Upper lobe of left lung (tissue), 6 donors: ENCODE data around the gene ARF6. TPM values are rescaled to one million over a fixed set of nuclear protein-coding genes. Genes with fewer than 3 reads are reported as not detected.

ENCODE experiments used
- ATAC-seq, 2 donors: fragments of 200-7000 bp; cut with Tn5 transposase; one replicate each; pipeline ENCODE4 v1.9.1; 2022; ENCODE audit warnings: mild to moderate bottlenecking in 2 of 2, moderate library complexity in 2 of 2; ENCODE audit not compliant: low FRiP score in 2 of 2
- DNase-seq, 2 donors: peaks; one replicate each; pipeline ENCODE4 v3.0.0-alpha.2; 2019 to 2020
- H3K27ac ChIP-seq, 4 donors: fragments of 200-600 bp; sonication (generic); one replicate each; pipeline ENCODE4 v1.5.1; 2016 to 2019
- H3K27me3 ChIP-seq, 4 donors: fragments of 200-600 bp; sonication (generic); one replicate each; pipeline ENCODE4 v1.5.1; 2017 to 2019
- H3K36me3 ChIP-seq, 4 donors: fragments of 200-600 bp; sonication (generic); one replicate each; pipeline ENCODE4 v1.5.1; 2016 to 2019
- H3K4me1 ChIP-seq, 4 donors: fragments of 200-600 bp; sonication (generic); one replicate each; pipeline ENCODE4 v1.5.1; 2018 to 2019
- H3K4me3 ChIP-seq, 4 donors: fragments of 200-600 bp; sonication (generic); one replicate each; pipeline ENCODE4 v1.5.1; 2017 to 2019; ENCODE audit warnings: mild to moderate bottlenecking in 2 of 4, moderate library complexity in 1 of 4
- H3K9me3 ChIP-seq, 4 donors: fragments of 200-600 bp; sonication (generic); one replicate each; pipeline ENCODE4 v1.5.1; 2018 to 2019
- CTCF ChIP-seq, 6 experiments: fragments of 450-650 bp in 4 of 6; fragments of 200-600 bp in 2 of 6; sonication (generic) in 2 of 6; IDR thresholded peaks; one replicate each; pipeline ENCODE4 v1.5.1; 2016 to 2019; ENCODE audit warnings: antibody characterized with exemption in 6 of 6
- EP300 ChIP-seq, 4 donors: sonication (generic); formaldehyde crosslinking; IDR thresholded peaks; one replicate each; pipeline ENCODE4 v1.5.1; 2017; ENCODE audit warnings: antibody characterized with exemption in 4 of 4, control low read depth in 2 of 4
- POLR2A ChIP-seq, 4 donors: fragments of 450-650 bp; IDR thresholded peaks; one replicate each; pipeline ENCODE4 v1.5.1; 2016 to 2017; ENCODE audit warnings: antibody characterized with exemption in 4 of 4, mild to moderate bottlenecking in 2 of 4
- POLR2AphosphoS5 ChIP-seq, 2 donors: sonication (generic); formaldehyde crosslinking; IDR thresholded peaks; one replicate each; pipeline ENCODE4 v1.5.1; 2017; ENCODE audit warnings: antibody characterized with exemption in 2 of 2
- WGBS, 2 donors: methylation state at CpG; one replicate each; pipeline ENCODE4 v1.1.5; 2017 to 2018; 5-methylcytosine and 5-hydroxymethylcytosine counted together
- total RNA-seq, 6 donors: library from RNA; depleted of rRNA in 4 of 6; stranded (reverse); fragments of >200 nt in 4 of 6; gene quantifications; one replicate each; pipeline versions ENCODE4 v1.1.0 to v1.2.1, GENCODE V29; 2016 to 2021
- donor health status: DM: no; HTN: no; CAD: no; lungs with moderate emphysema.
- donor health status: DM: no; HTN: yes; CAD: no; lungs with severe emphysema.

ARF6 gene
- total RNA-seq, 6 donors from 2014 or later = 21.0 to 81.8 (median 61.0) TPM

GRCh38 chr14:49918706-49919105 lies 25.8 kb downstream of the ARF6 start:
- H3K36me3 ChIP-seq = no peaks in the 10 kb centered on the region
- TF ChIP-seq CTCF (IDR thresholded peaks at IDR 0.05) (no peak), EP300 (IDR thresholded peaks at IDR 0.05) (no peak), POLR2AphosphoS5 (IDR thresholded peaks at IDR 0.05) (no peak), POLR2A (IDR thresholded peaks at IDR 0.05) (no peak)
- ATAC-seq = no peak

GRCh38 chr14:49919825-49920659 lies 27.2 kb downstream of the ARF6 start:
- DNase-seq (no peak), ATAC-seq (no peak)
- Histone ChIP-seq H3K27ac (no peak overlapping the region), H3K9me3 (no peaks in the 10 kb centered on the region), H3K4me3 (no peak overlapping the region), H3K27me3 (no peaks in the 10 kb centered on the region), H3K36me3 (no peaks in the 10 kb centered on the region), H3K4me1 (peaks cover 0 to 3% (median 0%) of the 10 kb centered on the region in 4 donors)
- 66 to 78% methylated on average over 2 to 3 of the region's 3 CpGs for WGBS, 2 donors
- TF ChIP-seq EP300 (IDR thresholded peaks at IDR 0.05) (peak in 1 of 4 donors; percentile 9), POLR2A (IDR thresholded peaks at IDR 0.05) (no peak), POLR2AphosphoS5 (IDR thresholded peaks at IDR 0.05) (no peak)

More at GRCh38 chr14:49918706-49919105, 25.8 kb downstream of the ARF6 start:
- Histone ChIP-seq H3K4me3 (no peak overlapping the region), H3K27me3 (no peaks in the 10 kb centered on the region), H3K4me1 (peaks cover 0 to 3% (median 0%) of the 10 kb centered on the region in 4 donors), H3K9me3 (no peaks in the 10 kb centered on the region), H3K27ac (no peak overlapping the region)
- no peak for DNase-seq
- 92 to 97% methylated on average over 2 of the region's 2 CpGs for WGBS, 2 donors

GRCh38 chr14:49920935-49921334 lies 28.1 kb downstream of the ARF6 start:
- no peak for TF ChIP-seq CTCF (IDR thresholded peaks at IDR 0.05)
- no peak for TF ChIP-seq EP300 (IDR thresholded peaks at IDR 0.05)
- no peak for TF ChIP-seq POLR2AphosphoS5 (IDR thresholded peaks at IDR 0.05)
- no peak for TF ChIP-seq POLR2A (IDR thresholded peaks at IDR 0.05)
- Histone ChIP-seq H3K4me3 (no peak overlapping the region), H3K4me1 (no peaks in the 10 kb centered on the region), H3K9me3 (no peaks in the 10 kb centered on the region), H3K27me3 (no peaks in the 10 kb centered on the region), H3K36me3 (no peaks in the 10 kb centered on the region), H3K27ac (no peak overlapping the region)
- ATAC-seq = no peak
- WGBS, 2 donors = 92 to 94% methylated on average over 2 of the region's 2 CpGs
- no peak for DNase-seq

- TF ChIP-seq POLR2A (IDR thresholded peaks at IDR 0.05) = no peak
- no peak for TF ChIP-seq POLR2AphosphoS5 (IDR thresholded peaks at IDR 0.05)
- no peak for TF ChIP-seq EP300 (IDR thresholded peaks at IDR 0.05)
- no peak for TF ChIP-seq CTCF (IDR thresholded peaks at IDR 0.05)
- H3K4me3 ChIP-seq = no peak overlapping the region
- 92 to 96% methylated on average over 1 of the region's 1 CpG for WGBS, 2 donors
Measured at GRCh38 chr14:49921401-49921800, 28.5 kb downstream of the ARF6 start.

GRCh38 chr14:49923442-49923841 lies 30.6 kb downstream of the ARF6 start:
- DNase-seq = no peak
- Histone ChIP-seq H3K27me3 (no peaks in the 10 kb centered on the region), H3K27ac (no peak overlapping the region), H3K4me1 (no peaks in the 10 kb centered on the region), H3K4me3 (no peak overlapping the region), H3K36me3 (no peaks in the 10 kb centered on the region), H3K9me3 (no peaks in the 10 kb centered on the region)
- TF ChIP-seq CTCF (IDR thresholded peaks at IDR 0.05) = no peak
- TF ChIP-seq EP300 (IDR thresholded peaks at IDR 0.05) = no peak
- no peak for TF ChIP-seq POLR2AphosphoS5 (IDR thresholded peaks at IDR 0.05)
- 91 to 100% methylated on average over 1 of the region's 1 CpG for WGBS, 2 donors
- no peak for ATAC-seq

More at GRCh38 chr14:49921401-49921800, 28.5 kb downstream of the ARF6 start:
- no peak for ATAC-seq
- Histone ChIP-seq H3K4me1 (no peaks in the 10 kb centered on the region), H3K36me3 (no peaks in the 10 kb centered on the region), H3K27me3 (no peaks in the 10 kb centered on the region), H3K27ac (no peak overlapping the region), H3K9me3 (no peaks in the 10 kb centered on the region)
- no peak for DNase-seq
